ENCODE measurements around the gene MAPKAPK5.

DNA sequence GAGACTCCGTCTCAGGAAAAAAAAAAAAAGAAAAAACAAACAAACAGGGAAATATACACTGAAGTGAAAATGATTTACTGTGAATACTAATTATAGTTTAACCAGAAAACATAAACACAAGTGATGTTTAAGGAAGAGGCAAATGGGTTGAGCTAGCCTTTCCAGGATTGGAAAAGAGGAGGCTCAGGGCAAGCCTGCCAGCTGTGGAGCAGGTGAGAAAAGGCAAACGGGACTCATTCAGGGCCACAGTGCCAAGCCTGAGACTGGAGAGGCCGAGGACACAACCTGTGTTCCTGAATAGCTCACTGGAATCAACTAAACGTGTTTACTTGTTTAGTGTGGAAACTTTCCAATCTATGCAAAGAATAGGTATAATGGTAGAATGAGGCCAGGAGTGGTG lies 35.7 kb upstream of the MAPKAPK5 start:
- no peak for TF ChIP-seq POLR2A (IDR thresholded peaks at IDR 0.05; ENCODE audit: low read depth, low read length)
- no peak for TF ChIP-seq EZH2 (IDR thresholded peaks at IDR 0.05; ENCODE audit: borderline replicate concordance, low read depth, low read length, severe bottlenecking)
- TF ChIP-seq, protein P1, sequence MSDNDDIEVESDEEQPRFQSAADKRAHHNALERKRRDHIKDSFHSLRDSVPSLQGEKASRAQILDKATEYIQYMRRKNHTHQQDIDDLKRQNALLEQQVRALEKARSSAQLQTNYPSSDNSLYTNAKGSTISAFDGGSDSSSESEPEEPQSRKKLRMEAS (IDR thresholded peaks at IDR 0.05; ENCODE audit: insufficient read depth, insufficient read length): no peak
- TF ChIP-seq, protein P2, sequence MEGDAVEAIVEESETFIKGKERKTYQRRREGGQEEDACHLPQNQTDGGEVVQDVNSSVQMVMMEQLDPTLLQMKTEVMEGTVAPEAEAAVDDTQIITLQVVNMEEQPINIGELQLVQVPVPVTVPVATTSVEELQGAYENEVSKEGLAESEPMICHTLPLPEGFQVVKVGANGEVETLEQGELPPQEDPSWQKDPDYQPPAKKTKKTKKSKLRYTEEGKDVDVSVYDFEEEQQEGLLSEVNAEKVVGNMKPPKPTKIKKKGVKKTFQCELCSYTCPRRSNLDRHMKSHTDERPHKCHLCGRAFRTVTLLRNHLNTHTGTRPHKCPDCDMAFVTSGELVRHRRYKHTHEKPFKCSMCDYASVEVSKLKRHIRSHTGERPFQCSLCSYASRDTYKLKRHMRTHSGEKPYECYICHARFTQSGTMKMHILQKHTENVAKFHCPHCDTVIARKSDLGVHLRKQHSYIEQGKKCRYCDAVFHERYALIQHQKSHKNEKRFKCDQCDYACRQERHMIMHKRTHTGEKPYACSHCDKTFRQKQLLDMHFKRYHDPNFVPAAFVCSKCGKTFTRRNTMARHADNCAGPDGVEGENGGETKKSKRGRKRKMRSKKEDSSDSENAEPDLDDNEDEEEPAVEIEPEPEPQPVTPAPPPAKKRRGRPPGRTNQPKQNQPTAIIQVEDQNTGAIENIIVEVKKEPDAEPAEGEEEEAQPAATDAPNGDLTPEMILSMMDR (IDR thresholded peaks at IDR 0.05; ENCODE audit: extremely low read depth in 1 of 2, insufficient read depth in 1 of 2, low read depth in 1 of 2, low read length in 2 of 2): no peak
- TF ChIP-seq JUN (IDR thresholded peaks at IDR 0.05; ENCODE audit: borderline replicate concordance, insufficient read depth, insufficient read length, low read depth): no peak
- TF ChIP-seq FOS (IDR thresholded peaks at IDR 0.05; ENCODE audit: borderline replicate concordance, insufficient read depth, low read length): no peak
- no peak for TF ChIP-seq GATA2 (IDR thresholded peaks at IDR 0.05; ENCODE audit: insufficient read depth, insufficient read length, low read depth, low read length)

All from endothelial cell of umbilical vein (primary cell).